NOMO-1 treated with DMSO at 0.1 percent for 48 hours (cell line): ENCODE measurements around the gene SEMA5A.

Experiments
- DNase-seq: peaks from one replicate; lab custom pipeline; 2025; ENCODE audit not compliant: unreplicated experiment; lab: John Stamatoyannopoulos, UW

SEMA5A gene

DNA sequence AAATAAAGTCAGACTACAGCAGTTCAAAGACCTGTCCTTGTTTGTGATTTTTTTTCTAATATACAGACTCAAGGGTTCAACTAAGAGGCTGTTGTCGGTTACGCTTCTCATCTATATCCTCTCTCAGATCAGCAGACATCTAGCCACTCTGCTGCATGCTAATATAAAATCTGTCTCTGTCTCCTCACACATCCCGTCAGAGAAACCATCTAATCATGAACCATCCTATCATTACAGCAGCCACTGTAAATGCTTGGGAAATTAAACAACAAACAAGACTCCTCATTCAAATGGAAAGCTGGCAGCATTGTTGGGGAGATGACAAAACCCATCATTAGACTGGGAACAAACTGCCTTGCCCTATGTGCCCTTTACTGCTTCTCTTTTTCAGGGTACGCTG lies 94.8 kb downstream of the SEMA5A start:
- DNase-seq, result no peak

DNA sequence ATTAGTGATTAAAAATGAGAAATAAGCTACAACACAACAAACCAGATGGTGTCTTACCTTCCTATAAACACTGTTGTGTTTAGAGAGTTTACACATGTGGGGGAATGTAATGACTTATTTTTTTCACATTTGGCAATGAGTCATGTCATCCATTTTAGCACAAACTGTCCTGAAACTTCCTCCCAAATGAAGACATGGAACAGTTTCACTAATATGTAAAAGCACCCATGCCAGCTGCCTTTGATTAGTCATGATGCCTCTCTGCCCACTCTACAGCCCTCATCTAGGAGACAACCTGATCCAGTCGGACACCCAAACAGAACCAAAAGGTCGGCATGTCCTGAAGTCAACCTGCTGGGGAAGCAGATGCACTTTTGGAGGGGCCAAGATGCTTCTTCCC lies 98.2 kb downstream of the SEMA5A start:
- DNase-seq, result no peak

DNA sequence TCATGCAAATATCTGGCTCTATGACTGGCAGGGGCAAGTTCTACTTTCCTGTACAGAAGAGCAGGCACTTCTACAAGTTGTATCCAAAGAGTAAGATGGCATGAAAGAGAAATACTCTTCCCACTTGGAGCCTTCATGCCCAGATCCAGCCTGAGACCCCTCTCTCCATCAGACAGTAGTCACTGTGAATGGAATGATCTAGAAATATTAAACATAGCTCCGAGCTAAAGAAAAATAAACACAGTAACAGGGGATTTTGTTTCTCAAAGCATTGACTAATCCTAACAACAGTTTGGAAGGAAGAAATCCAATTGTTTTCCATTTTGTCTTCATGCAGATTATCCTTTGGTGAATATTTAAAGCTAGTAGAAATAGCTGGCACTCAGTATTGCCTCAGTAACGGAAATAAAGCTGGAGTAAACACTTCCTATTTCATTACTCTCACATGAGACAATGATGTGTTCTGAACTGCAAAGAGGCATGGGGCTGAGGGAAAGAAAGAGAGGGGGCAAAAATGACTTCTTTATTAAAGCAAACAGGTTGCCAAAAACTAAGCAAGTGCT lies 100.0 kb downstream of the SEMA5A start:
- no peak for DNase-seq

DNA sequence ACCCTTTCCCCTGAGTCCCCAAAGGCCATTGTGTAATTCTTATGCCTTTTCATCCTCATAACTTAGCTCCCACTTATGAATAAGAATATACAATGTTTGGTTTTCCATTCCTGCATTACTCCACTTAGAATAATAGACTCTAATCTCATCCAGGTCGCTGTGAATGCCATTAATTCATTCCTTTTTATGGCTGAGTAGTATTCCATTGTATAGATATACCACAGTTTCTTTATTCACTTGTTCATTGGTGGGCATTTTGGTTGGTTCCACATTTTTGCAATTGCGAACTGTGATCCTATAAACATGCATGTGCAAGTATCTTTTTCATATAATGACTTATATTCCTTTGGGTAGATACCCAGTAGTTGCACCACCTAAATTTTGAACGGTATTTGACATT lies 101.5 kb downstream of the SEMA5A start:
- no peak for DNase-seq

DNA sequence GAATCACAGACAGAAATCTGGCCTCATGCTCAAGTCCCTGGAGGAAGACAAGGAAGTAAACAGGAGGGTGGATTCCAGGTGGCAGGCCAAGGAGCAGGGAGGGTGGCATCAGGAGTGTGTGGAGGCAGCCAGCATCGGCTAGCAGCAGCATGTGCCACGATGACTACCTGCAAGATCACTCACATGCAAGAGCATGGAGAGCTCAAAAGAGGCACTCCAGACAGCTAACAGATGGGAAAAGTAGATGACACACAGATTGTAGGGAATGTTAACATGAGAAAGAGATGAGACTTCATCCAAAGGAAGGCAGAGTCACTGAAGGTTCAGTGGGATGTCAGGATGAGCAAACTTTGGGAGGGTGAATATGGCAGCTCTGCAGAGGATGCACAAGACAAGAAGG lies 104.3 kb downstream of the SEMA5A start:
- no peak for DNase-seq

DNA sequence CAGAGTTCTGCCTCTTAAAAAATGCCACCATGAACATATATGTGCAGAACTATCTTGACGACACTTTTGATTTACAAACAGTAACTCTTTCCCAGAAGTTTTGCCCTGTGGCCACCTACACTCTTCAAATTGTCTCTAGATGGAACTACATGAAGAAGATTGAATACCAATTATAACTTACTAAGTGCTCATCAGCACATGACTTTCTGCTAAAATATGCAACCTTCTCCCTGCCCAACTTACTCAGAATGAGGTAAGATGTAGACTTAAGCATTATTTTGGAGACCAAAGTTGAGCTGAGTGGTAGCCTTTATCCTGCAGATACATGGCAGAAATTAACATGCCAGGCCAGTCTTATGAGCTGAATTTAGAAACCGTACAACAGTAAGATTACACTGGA lies 105.4 kb downstream of the SEMA5A start:
- DNase-seq, result no peak

DNA sequence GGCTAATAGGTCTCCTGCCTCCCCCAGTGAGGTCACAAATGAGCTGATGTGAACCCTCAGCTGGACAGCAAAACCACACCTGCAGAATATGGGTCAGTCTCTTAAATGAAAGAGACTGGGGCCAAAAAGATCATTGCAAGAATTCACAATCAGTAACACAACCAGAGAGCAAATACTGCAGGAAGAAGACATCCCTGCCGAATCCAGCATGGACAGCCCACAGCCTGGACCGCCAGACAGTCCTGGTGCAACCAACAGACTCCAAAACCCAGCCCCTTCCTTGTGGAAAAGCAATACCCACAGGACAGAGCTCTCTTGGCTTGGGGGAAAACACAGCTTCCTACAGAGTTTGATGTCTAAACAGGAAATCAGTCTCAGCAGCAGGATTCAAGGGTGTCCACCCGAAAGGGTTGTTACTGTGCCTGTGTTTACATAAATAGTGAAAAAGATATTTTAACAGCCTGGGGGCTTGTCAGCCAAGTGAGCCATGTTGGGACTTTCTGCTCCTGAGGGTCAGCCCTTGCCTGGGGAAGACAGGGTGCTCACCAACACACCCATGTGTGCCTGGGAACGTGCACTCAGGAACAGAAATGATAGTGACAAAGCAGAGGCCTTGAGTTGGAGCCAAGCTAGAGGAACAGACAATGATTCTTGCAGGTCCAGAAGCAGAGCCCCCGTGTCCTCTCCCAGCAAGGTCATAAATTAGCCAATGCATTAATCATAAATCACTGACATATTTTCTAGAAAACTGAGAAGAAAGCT lies 106.2 kb downstream of the SEMA5A start:
- DNase-seq, result no peak

DNA sequence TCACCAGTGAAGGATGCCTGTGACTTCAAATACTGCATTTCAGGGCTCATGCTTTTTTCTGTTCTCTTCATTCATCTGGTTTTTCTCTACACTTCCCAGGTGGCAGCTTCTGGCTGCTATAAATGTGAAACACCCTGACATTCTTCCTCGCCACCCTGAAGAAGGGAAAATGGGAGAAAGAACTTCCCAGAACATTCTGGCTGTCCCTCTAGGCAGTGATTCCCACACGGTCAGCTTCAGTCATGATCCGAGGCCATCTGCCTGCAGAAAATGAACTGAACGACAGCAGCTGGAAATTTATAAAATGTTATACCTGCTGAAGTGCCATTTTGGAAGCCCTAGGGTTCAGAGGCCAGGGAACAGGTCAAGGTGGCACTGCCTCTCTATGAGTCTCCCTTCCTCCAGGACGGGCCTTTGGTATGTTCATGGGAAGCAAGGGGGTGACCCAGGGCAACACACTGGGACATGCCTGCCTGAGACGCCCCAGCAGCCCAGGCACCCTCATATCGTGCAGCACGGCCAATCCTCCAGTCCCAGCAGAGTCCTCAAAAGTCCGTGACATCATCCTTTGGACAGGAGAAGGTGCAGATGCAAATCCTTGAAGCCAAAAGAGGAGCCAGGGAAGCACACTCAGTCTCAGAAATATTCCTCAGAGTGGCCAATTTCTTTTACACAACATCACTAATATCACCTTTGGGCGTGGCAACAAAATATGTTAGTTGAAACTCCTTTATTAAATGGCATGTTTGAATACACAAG lies 107.1 kb downstream of the SEMA5A start:
- no peak for DNase-seq

DNA sequence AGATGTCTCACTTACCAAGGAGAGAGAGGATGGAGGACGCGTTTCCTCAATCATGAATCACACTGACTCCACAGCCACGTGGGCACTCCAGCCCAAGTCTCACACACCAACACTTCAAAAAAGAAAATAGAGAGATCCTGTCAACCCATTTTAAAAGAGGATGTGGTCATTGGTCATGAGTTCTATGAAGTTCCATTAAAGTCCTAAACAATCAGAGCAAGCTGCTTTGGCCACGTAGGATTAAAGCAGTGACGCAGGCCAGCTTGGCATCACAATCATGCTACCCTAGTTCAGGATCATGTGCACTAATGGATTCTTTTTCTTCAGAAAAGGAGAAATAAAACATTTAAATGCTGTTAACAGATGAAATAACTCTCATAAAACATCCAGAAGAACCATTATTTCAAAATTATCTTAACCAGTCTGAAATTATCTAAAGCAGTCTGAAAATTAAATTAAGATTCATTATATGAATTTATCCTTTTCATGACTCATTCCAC lies 108.1 kb downstream of the SEMA5A start:
- no peak for DNase-seq

DNA sequence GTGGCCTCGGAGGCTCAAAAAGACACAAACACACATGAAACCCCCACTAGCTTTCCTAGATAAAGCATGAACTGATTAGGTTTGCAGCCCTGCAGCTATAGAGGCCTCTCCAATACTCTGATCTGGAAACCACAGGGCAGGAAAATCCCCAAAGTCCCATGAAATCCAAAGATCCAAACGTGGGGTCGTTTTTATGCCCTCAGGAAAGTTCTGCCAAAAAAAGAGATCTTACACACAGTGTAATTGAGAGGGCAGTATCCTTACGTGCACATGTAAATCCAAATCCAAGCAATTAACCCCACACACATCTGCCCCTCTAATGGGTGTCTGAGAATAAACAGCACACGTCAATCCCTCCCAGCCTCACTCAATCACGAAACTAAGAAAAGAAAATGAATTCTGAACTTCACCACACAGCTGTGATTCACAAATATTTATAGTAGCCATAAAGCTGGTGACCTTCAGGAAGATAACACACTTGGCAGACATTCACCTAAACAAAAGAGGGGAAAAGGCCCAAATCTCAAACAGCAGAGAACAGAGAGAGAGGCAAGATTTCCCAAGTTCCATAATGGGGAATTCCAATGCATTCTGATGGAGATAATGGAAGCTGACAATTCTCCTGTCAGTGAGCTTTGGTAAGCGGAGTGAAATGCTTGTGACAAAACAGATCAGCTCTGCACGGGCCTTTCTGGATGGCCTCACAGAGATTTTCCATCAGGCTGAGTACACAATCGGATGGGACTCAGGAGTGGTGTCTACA lies 114.2 kb downstream of the SEMA5A start:
- no peak for DNase-seq

DNA sequence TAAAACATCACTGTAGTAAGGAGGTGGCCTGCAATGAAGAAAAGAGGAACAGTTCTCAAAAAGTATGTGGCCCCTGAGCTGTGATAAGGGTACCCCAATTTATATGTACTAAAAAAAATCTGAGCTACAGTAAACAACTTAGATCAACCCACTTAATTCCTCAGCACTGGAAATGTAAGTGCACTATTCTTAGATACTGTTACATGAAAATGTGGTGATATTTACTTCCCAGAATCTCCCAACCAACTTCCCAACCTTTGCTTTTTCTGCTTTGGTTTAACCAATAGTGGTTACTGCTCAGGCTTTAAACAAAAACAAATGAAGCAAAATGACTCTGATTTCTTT lies 114.8 kb downstream of the SEMA5A start:
- no peak for DNase-seq

DNA sequence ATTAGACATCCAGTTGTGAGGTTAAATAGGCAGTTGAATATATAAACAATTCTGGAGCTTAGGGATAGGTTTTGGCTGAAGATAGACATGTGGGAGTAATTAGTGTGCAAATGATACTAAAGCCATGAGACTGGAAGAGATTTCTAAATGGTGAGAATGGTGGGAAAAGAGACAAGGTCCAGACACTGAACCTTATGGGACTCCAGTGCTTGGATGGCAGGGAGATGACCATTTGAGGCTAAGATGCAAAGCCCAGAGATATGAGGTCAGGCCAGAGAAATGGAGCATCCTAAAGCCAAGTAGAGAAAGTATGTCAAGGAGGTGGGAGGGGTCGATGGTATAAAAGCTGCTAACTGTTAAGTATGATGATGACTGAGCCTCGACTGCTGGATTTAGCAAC lies 115.6 kb downstream of the SEMA5A start:
- no peak for DNase-seq

DNA sequence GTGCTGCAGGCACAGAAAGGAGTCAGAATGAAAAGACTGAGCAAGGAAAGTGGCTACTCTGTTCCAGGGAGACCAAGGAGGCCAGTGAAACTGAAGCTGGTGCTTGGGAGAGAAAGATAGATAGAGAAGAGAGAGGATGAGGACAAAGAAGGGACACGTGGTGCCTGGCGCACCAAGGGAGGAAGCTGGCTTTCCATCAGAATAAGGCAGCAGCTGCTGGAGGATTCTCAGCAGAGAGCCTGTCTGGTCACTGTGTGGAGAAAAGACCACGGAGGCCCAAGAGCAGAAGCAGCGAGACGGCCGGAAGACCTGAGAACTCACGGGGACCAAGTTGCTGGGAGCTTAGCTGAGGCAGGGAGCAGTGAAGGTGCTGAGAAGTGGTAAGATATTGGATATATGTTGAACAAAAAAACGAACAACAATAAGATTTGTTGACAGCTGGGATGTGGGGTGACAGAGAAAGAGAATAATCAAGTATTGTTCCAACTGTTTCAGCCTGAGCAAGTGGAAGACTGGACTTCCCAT lies 116.1 kb downstream of the SEMA5A start:
- no peak for DNase-seq

DNA sequence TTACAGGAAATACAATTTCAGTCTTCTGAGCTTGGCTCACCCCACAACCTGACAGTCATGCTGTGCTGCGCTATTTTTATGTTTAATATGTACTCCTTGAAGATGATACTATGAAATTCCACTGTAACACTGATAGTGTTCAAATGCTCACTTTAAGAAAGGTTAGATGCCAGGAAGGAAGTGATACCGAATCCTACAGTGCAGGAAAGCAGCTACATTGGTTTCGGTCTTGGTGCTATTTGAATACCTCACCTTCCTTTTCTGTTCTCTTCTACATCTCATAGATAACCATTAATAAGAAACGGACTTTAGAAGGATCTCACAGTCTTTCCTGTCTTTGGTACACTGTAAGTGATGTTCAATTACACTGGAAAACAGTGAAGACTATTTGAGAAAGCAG lies 117.6 kb downstream of the SEMA5A start:
- DNase-seq, result no peak

DNA sequence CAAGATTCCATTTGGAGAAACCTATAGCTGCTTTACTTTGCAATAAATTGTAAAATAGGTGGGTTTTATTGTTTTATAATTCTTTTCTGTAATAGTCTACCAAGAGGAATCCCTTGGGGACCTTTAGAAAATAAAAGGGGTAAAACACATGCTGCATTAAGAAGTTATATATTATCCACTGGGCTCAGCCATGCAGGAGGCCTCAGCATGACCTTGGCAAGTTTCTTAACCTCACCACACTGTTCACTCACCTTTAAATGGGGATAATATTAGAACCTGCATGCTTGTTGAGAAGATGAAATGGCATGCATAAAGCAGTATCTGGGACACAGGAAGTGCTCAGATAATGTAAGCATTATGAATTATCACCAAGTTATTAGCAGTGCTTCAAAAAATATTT lies 120.2 kb downstream of the SEMA5A start:
- no peak for DNase-seq

DNA sequence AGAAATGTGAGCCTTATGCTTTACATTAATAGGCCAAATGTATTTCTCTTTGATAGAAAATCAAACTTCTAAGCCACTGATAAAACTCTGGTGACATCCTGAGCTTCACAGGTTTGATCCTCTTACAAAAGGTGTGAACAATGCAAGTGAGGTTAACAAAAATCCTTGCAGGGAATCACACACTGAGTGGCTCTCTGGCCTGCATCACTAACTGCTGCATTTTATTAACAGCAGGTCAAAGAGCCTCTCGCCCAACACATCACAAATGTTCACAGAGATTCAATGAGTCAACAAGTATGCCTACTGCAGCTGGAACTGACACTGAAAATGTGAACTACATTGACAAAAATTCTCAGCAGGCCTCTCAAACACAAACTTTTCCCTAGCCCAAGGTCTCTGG lies 122.3 kb downstream of the SEMA5A start:
- no peak for DNase-seq

DNA sequence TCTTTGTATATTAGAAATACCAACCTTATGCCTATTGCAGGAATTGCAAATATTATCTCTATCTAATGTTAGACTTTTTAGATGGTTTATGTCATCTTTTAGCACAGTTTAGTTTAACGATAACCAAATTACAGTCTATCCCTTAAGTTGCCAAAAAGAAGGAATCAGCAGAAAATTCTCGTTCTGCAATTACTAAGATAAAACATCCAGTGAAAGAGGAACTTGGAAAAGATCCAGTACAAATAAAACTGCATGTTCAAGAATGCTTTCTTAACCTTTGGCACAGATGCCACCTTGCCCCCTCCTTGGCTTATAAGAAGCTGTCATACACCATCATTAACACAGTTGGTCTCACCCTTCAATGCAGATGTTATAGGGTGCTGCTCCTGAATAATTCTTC lies 124.0 kb downstream of the SEMA5A start:
- DNase-seq, result no peak

DNA sequence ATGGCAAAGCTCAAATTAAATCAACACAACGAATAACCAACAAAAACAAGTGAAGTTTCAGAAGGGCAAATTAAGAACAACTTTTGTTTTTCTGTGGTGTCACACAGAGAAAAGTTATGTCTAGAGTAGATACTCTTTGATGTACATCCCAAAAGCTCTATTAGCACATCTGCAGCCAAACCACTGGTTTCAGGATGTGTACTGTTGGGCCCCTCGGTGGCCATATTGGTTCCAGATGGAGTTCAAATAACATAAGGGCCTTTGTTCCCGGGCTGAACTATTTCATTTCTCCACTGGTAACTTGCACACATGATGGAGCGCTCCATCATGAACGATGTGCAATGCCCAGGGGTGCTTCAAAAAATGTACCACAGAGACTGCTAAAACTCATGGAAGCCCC lies 126.1 kb downstream of the SEMA5A start:
- no peak for DNase-seq

DNA sequence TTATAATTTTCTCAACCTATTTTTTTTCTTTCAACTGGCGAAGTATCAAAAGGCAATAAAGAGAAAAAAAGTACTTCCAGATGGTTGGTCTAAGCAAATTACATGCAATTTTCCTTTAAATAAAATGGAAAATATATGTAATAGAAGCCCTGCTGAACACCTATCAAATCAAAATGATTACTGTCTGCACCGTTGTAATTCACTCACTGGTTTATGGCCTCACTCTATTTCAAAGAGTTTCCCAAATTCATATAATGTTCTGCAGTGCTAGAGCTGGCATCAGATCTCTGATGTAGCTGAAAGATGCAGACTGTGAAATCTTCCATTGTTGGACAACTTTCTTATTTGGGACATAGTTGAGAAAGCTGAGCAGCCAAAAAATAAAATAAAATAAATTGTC lies 130.3 kb downstream of the SEMA5A start:
- no peak for DNase-seq

DNA sequence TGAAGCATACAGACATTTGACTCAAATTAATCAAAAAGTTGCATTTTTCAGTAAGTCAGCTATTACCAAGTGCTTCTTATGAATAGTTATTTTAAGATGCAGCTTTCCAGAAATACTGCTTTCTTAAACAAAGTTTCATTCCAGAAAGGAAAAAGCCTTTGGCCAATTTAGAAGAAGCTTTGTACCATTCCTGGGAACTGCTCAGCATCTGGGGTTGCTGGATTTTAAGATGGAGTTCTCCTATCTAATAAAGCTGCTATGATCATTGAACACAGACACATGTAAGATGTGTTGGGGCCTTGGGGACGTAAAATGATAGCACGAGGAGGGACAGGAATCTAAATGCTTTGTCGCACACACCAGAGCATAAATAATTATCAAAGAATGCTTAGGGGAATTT lies 130.8 kb downstream of the SEMA5A start:
- no peak for DNase-seq

DNA sequence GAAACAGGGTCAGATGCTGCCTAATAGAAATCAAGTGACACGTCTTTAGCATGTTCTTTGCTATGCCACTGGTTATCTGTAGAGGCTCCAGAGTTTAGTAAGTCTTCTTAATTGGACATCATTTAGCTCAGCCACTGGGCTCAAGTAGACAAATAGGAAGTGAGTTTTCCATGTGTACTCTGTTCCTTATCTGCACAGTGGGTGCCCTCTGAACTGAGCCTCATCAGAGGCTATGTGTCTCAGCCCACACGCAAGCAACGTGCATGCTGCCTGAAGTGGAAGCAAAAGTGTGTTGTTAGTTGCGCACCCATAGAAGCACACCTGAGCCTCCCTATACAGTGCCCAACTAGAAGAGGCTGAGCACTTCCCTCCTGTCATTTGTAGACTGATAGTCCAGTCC lies 134.7 kb downstream of the SEMA5A start:
- no peak for DNase-seq
